C4-2B (cell line): ENCODE data around the gene SLC16A1.

ENCODE experiments used
- ZFX ChIP-seq: fragments of 450-650 bp; IDR thresholded peaks from 2 replicates; pipeline ENCODE4 v1.6.1; 2017
- TF ChIP-seq, protein P1 (sequence below): fragments of 450-650 bp; conservative IDR thresholded peaks from 2 replicates; pipeline ENCODE4 v1.5.1; 2017; ENCODE audit warnings: mild to moderate bottlenecking

DNA sequence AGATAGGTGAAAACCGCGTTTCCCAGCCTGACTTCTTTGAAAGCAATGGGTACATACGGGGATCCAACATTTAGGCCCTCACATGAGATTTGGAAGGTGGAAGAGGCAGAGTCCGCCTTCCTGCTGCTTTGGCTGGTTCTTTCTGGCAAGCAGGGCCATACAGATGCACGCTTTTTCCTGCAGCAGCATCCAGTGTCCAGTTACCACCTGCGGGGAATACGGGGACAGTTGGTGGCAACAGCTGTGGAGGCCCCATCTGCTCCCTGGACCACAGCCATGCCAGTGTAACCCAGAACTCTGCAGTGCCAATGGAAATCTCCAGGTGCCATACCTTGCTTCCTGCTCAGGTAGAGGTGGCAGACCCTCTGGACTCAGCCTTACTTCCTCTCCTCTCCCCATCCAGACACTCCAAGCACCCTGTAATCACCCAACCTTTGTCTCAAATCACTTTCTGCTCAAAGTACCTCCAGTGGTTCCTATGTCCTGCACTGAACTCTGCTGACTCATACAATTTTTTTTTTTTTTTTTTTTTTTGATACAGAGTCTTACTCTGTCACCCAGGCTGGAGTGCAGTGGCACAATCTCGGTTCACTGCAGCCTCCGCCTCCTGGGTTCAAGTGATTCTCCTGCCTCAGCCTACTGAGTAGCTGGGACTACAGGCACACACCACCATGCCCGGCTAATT is 68.3 kb downstream of the SLC16A1 start:
- TF ChIP-seq, protein P1, sequence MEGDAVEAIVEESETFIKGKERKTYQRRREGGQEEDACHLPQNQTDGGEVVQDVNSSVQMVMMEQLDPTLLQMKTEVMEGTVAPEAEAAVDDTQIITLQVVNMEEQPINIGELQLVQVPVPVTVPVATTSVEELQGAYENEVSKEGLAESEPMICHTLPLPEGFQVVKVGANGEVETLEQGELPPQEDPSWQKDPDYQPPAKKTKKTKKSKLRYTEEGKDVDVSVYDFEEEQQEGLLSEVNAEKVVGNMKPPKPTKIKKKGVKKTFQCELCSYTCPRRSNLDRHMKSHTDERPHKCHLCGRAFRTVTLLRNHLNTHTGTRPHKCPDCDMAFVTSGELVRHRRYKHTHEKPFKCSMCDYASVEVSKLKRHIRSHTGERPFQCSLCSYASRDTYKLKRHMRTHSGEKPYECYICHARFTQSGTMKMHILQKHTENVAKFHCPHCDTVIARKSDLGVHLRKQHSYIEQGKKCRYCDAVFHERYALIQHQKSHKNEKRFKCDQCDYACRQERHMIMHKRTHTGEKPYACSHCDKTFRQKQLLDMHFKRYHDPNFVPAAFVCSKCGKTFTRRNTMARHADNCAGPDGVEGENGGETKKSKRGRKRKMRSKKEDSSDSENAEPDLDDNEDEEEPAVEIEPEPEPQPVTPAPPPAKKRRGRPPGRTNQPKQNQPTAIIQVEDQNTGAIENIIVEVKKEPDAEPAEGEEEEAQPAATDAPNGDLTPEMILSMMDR: no peak
- TF ChIP-seq ZFX: no peak
